Bronchial epithelial cell (primary cell): Measurements from ENCODE around the gene NACC1. TPM values are rescaled to one million over a fixed set of nuclear protein-coding genes. Genes with fewer than 3 reads are reported as not detected.

ENCODE experiments used
- DNase-seq: peaks from one replicate; pipeline ENCODE4 v3.0.0-alpha.2; 2010; ENCODE audit warnings: low read depth
- FAIRE-seq: peaks from 2 replicates; lab custom pipeline; 2011; peaks lifted over from hg19 to GRCh38; lab: Jason Lieb, UNC
- H3K27me3 ChIP-seq: 2 replicates; pipeline ENCODE4 v1.5.1; 2011; ENCODE audit warnings: low read length; ENCODE audit not compliant: control insufficient read depth, insufficient read depth
- H3K36me3 ChIP-seq: 2 replicates; pipeline ENCODE4 v1.5.1; 2011; ENCODE audit warnings: low read length; ENCODE audit not compliant: control insufficient read depth, insufficient read depth
- H3K4me3 ChIP-seq: 2 replicates; pipeline ENCODE4 v1.5.1; 2011; ENCODE audit warnings: mild to moderate bottlenecking, low read depth, low read length, control low read depth
- CTCF ChIP-seq: IDR thresholded peaks from 2 replicates; pipeline ENCODE4 v1.5.1; 2011; ENCODE audit warnings: mild to moderate bottlenecking, moderate library complexity, low read length, control low read depth, inconsistent platforms; ENCODE audit not compliant: insufficient read depth, severe bottlenecking
- total RNA-seq: library from RNA; depleted of rRNA; stranded (reverse); fragments of >200 nt; gene quantifications from 2 replicates; pipeline ENCODE4 v1.2.1, GENCODE V29; 2014

NACC1 gene
- total RNA-seq, 1 donor from 2014 or later: 20.3 TPM

GRCh38 chr19:13102666-13103580, 15.1 kb upstream of the NACC1 start, which contains the start of gene LYL1:
Gene LYL1, minus strand, starts transcription at chr19:13102858. Its CDS starts 1,687 bp downstream, at chr19:13101171.
- TF ChIP-seq CTCF: no peak
- H3K4me3 ChIP-seq: peak within 1 kb of the TSS; percentile 25
- FAIRE-seq (no peak), DNase-seq (no peak)
- no peaks in the 10 kb centered on the region for H3K27me3 ChIP-seq
- H3K36me3 ChIP-seq: peaks cover 8% of the 10 kb centered on the region

DNA sequence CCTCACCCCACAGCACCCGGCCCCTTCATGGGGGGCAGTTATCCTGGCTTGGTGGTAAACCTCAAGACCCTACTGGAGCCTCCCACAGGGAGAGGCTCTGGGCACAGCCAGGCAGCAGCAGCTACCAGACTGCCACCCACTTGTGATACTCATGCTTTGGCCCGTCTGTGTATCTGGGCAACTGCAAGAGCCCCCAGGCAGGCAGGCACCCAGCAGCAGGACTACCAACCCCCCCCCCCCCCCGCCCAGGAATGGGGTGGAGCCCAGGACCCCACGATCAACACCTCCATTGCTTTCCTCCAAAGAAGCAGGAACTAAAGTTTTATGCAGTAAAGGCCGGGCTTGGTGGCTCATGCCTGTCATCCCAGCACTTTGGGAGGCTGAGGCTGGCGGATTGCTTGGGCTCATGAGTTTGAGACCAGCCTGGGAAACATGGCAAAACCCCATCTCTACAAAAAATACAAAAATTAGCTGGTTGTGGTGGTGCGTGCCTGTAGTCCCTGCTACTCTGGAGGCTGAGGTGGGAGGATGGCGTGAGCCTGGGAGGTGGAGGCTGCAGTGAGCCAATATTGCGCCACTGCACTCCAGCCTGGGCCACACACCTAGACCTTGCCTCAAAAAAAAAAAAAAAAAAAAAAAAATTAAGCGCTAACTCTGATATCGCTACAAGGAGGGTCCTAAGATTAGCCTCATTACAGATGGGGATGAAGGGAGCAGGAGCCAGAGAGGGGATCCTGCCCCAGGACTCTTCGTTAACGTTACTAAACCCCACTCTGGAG, 14.3 kb upstream of the NACC1 start:
- FAIRE-seq: no peak
- DNase-seq: no peak
- peaks cover 8% of the 10 kb centered on the region for H3K36me3 ChIP-seq
- H3K27me3 ChIP-seq: no peaks in the 10 kb centered on the region
- H3K4me3 ChIP-seq: no peak overlapping the region
- TF ChIP-seq CTCF: no peak

DNA sequence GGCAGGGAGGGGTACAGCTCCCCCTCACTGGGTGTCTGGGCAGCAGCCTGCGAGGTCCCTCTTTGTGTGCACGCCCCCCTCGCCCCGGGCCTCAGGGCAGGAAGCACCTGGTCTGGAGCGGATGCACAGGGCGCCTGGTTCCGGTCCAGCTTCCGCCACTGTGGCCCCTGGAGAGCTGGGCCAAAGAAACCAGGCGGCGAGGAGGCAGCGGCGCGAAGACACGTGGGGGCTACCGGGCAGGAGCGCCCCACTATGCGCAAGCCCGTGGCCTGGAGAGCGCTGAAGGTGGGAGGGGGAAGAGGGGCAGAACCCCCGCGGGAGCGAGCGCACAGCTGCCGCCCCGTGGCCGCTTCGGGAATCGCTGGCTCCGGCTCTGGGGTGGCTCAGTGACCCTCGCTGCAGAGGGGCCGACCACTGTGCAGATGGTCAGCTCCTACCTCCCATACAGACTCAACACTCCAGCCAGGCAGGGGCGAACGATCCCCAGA, 13.7 kb upstream of the NACC1 start:
- peaks cover 9% of the 10 kb centered on the region for H3K36me3 ChIP-seq

GRCh38 chr19:13104848-13105711, 13.0 kb upstream of the NACC1 start:
- no peak for TF ChIP-seq CTCF
- Histone ChIP-seq H3K27me3 (no peaks in the 10 kb centered on the region), H3K4me3 (no peak overlapping the region), H3K36me3 (peaks cover 14% of the 10 kb centered on the region)
- FAIRE-seq (no peak), DNase-seq (no peak)

More for the DNA sequence above, 13.7 kb upstream of the NACC1 start:
- FAIRE-seq (no peak), DNase-seq (no peak)
- TF ChIP-seq CTCF: peak; percentile 79
- Histone ChIP-seq H3K27me3 (no peaks in the 10 kb centered on the region), H3K4me3 (no peak overlapping the region)
